ENCODE measurements around the gene MTCH1. TPM values are rescaled to one million over a fixed set of nuclear protein-coding genes. Genes with fewer than 3 reads are reported as not detected.

Gene MTCH1
- total RNA-seq, 4 donors from 2014 or later = 127 to 186 (median 158) TPM

DNA sequence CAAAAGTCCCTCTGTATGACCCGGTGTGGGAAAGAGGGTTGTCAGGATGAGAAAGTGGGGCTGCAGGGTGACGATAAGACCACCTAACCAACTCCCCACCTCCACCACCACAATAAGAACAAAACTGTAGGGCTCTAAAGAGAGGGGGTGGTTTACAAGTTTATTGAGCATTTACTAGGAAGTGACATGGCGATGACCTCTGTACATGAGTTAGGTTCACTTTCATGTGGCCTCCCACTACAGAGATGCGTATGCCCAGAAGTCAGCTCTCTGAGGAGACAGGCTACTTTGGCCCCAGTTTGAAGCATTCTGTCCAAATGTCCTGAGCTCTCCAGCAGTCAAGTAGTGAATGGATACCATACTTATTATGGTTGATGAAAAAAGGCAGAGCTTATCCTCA is 60.2 kb downstream of the MTCH1 start:
- no peaks in the 10 kb centered on the region for H3K27me3 ChIP-seq
- TF ChIP-seq, protein P1, sequence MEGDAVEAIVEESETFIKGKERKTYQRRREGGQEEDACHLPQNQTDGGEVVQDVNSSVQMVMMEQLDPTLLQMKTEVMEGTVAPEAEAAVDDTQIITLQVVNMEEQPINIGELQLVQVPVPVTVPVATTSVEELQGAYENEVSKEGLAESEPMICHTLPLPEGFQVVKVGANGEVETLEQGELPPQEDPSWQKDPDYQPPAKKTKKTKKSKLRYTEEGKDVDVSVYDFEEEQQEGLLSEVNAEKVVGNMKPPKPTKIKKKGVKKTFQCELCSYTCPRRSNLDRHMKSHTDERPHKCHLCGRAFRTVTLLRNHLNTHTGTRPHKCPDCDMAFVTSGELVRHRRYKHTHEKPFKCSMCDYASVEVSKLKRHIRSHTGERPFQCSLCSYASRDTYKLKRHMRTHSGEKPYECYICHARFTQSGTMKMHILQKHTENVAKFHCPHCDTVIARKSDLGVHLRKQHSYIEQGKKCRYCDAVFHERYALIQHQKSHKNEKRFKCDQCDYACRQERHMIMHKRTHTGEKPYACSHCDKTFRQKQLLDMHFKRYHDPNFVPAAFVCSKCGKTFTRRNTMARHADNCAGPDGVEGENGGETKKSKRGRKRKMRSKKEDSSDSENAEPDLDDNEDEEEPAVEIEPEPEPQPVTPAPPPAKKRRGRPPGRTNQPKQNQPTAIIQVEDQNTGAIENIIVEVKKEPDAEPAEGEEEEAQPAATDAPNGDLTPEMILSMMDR (IDR thresholded peaks at IDR 0.05) = no peak
- TF ChIP-seq POLR2A (IDR thresholded peaks at IDR 0.05) = no peak
- H3K9me3 ChIP-seq = no peaks in the 10 kb centered on the region
- no peak overlapping the region for H3K27ac ChIP-seq
- H3K4me3 ChIP-seq = no peak overlapping the region
- no peak for DNase-seq
- peaks cover 0 to 33% (median 0%) of the 10 kb centered on the region in 3 donors for H3K36me3 ChIP-seq
- H3K4me1 ChIP-seq = no peaks in the 10 kb centered on the region

DNA sequence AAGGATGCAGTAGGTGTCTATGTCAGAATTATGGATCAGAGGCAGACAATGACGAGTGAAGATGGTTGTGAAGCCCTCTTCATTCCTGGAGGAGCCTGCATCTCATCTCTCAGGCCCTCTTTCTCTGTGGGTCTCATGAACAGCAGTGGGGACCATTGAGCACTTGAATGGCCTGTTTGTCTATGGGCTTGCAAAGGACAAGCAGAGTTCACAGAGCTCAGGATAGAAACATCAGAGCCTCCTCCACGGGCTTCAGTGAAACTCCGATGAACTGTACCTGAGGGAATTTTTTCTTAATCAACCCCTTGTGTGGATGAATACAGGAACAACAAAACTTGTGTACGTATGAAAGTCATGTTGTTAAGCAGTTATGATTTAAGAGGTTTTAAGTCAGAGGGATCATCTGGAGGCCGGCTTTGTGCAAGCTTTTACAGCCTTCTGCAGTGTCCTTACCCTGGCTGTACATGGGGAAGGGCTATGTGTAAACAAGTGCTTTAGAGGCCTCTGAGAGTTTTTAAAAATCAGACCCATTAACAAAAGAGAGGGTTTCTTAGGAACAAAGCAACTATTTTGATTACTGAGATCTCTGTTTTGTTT is 61.1 kb downstream of the MTCH1 start:
- Histone ChIP-seq H3K36me3 (peaks cover 0 to 42% (median 0%) of the 10 kb centered on the region in 3 donors), H3K27me3 (no peaks in the 10 kb centered on the region), H3K4me3 (no peak overlapping the region), H3K4me1 (no peaks in the 10 kb centered on the region), H3K9me3 (no peaks in the 10 kb centered on the region), H3K27ac (no peak overlapping the region)
- TF ChIP-seq POLR2A (IDR thresholded peaks at IDR 0.05) = no peak
- TF ChIP-seq, protein P1 (IDR thresholded peaks at IDR 0.05) = no peak
- no peak for DNase-seq

DNA sequence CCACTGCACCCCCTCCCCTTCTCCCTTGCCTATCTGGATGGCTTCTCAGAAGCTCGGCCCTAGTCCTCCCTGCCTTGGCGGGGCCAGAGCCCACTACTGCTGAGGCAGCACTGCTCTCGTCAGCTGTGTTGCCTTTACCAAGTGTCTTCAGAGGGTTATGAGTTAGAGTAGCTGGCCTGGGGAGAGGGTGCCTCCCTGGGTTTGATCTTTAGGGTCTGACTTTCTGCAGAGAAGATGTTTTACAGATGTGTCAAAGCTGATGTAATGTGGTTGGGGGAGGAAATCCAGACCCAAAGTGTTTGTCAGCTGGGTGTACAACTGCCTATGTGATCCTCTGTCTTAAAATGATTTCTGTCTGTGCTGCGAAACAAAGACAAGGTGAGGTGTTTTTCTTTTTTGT is 61.9 kb downstream of the MTCH1 start:
- H3K4me1 ChIP-seq = no peaks in the 10 kb centered on the region
- no peak overlapping the region for H3K27ac ChIP-seq
- H3K4me3 ChIP-seq = no peak overlapping the region
- no peaks in the 10 kb centered on the region for H3K27me3 ChIP-seq
- no peaks in the 10 kb centered on the region for H3K9me3 ChIP-seq
- TF ChIP-seq POLR2A (IDR thresholded peaks at IDR 0.05) = no peak
- TF ChIP-seq, protein P1 (IDR thresholded peaks at IDR 0.05) = no peak
- peaks cover 0 to 50% (median 0%) of the 10 kb centered on the region in 3 donors for H3K36me3 ChIP-seq
- no peak for DNase-seq

DNA sequence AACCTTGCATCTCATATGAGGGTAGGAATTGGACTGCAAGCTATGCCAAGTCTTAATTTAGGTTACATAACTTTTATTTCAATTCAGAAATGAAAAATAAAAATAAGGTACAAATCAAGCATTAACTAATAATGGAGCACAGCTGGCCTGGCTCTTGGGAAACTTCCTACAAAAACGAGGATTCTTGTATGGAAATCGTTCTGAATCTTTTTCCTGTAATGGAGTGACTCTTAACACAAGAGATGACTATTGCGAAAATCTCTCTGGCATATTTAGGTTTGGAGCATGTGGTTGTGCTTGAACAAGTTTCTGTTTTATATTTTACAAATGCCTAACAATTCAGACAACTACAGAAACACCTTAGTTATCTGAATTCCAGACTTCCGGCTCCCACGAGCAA is 65.5 kb downstream of the MTCH1 start:
- no peak for DNase-seq
- H3K4me1 ChIP-seq = no peaks in the 10 kb centered on the region
- no peaks in the 10 kb centered on the region for H3K27me3 ChIP-seq
- H3K27ac ChIP-seq = no peak overlapping the region
- no peak overlapping the region for H3K4me3 ChIP-seq
- no peaks in the 10 kb centered on the region for H3K9me3 ChIP-seq
- peaks cover 0 to 84% (median 0%) of the 10 kb centered on the region in 3 donors for H3K36me3 ChIP-seq
- TF ChIP-seq POLR2A (IDR thresholded peaks at IDR 0.05) = no peak
- TF ChIP-seq, protein P1 (IDR thresholded peaks at IDR 0.05) = no peak

DNA sequence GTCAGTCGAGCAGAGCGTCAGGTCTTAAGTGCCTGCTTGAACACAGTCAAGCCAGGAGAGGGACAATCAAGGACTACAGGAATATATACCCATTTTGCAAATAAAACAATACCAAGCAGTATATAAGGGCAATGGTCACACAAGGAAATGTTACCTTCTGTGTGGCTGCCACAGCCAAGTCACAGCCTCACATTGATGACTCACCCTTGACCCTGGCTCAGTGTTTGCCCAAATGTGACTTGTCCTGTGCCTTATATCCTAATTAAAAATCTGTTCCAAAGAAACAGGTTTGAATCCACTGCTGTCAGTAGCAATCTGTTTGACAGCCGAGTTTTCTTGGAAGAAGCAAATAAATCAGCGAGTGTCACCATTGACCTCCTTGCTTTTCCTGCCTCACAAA is 65.9 kb downstream of the MTCH1 start:
- Histone ChIP-seq H3K9me3 (no peaks in the 10 kb centered on the region), H3K36me3 (peaks cover 0 to 87% (median 0%) of the 10 kb centered on the region in 3 donors), H3K4me1 (no peaks in the 10 kb centered on the region), H3K27ac (peak overlapping the region in 1 of 4 donors; percentile 11), H3K4me3 (no peak overlapping the region), H3K27me3 (no peaks in the 10 kb centered on the region)
- DNase-seq = no peak
- TF ChIP-seq, protein P1 (IDR thresholded peaks at IDR 0.05) = no peak
- no peak for TF ChIP-seq POLR2A (IDR thresholded peaks at IDR 0.05)

Other genes with a start within 250 kb of the MTCH1 start
- 1 to 10 TPM in 3 of 4 donors, under 1 TPM in 1; 0.35 to 5.8 (median 2.9) TPM for gene CPNE5, start 146.8 kb downstream of the MTCH1 start, total RNA-seq
- gene PPIL1, start 111.4 kb downstream of the MTCH1 start, total RNA-seq = 10 to 100 TPM in 1 of 4 donors, 1 to 10 TPM in 3; 6.0 to 14.0 (median 6.4) TPM
- gene C6orf89, start 100.2 kb downstream of the MTCH1 start, total RNA-seq = 10 to 100 TPM; 25.6 to 39.1 (median 28.9) TPM
- gene PI16, start 31.5 kb downstream of the MTCH1 start, total RNA-seq = 1 to 10 TPM in 2 of 4 donors, not detected in 2; 1.5 to 6.2 TPM
- 100 to 1,000 TPM in 1 of 4 donors, 10 to 100 TPM in 2, 1 to 10 TPM in 1; 2.5 to 292 (median 34.9) TPM for gene FGD2, start 19.5 kb upstream of the MTCH1 start, total RNA-seq
- 10 to 100 TPM; 36.6 to 78.4 (median 49.2) TPM for gene PIM1, start 184.0 kb upstream of the MTCH1 start, total RNA-seq

All from Peyer's patch (tissue), 4 donors.